GM20000 (cell line): ENCODE data around the gene POU5F1.

Source experiments
- DNase-seq: peaks from one replicate; pipeline ENCODE4 v3.0.0; 2012; ENCODE audit warnings: low spot score
- CTCF ChIP-seq: IDR thresholded peaks from 2 replicates; pipeline ENCODE4 v1.5.1; 2012; ENCODE audit warnings: mild to moderate bottlenecking, control low read depth; ENCODE audit errors: extremely low read depth, missing control alignments

Gene POU5F1

GRCh38 chr6:31143148-31143547, 27.3 kb downstream of the POU5F1 start:
- DNase-seq, result no peak
- TF ChIP-seq CTCF, result no peak

GRCh38 chr6:31142361-31142761, 28.1 kb downstream of the POU5F1 start:
- no peak for TF ChIP-seq CTCF
- no peak for DNase-seq

GRCh38 chr6:31140643-31141042, 29.8 kb downstream of the POU5F1 start:
- TF ChIP-seq CTCF, result no peak

GRCh38 chr6:31139599-31139998, 30.9 kb downstream of the POU5F1 start:
- no peak for TF ChIP-seq CTCF
- DNase-seq, result no peak

More at GRCh38 chr6:31140643-31141042, 29.8 kb downstream of the POU5F1 start:
- DNase-seq, result no peak

GRCh38 chr6:31138982-31139381, 31.5 kb downstream of the POU5F1 start, which contains the start of gene PSORS1C2:
Gene PSORS1C2, minus strand, starts transcription at chr6:31139066. Its CDS starts 40 bp downstream, at chr6:31139026.
- no peak for DNase-seq
- no peak for TF ChIP-seq CTCF

- no peak for TF ChIP-seq CTCF
- DNase-seq, result no peak
These were observed 34.8 kb downstream of the POU5F1 start for GRCh38 chr6:31135710-31136109.

GRCh38 chr6:31132806-31133205, 37.7 kb downstream of the POU5F1 start:
- no peak for TF ChIP-seq CTCF
- DNase-seq, result no peak

GRCh38 chr6:31131595-31131994, 38.9 kb downstream of the POU5F1 start:
- TF ChIP-seq CTCF, result no peak
- DNase-seq, result no peak
